ENCODE data around the gene EPB41. TPM values are rescaled to one million over a fixed set of nuclear protein-coding genes. Genes with fewer than 3 reads are reported as not detected.
A peak's percentile ranks its signal among the peaks of the same experiment; 100 is the strongest.

The EPB41 gene
- total and polyA plus RNA-seq, 2 experiments from 2014 or later, result 26.8 to 112 TPM

DNA sequence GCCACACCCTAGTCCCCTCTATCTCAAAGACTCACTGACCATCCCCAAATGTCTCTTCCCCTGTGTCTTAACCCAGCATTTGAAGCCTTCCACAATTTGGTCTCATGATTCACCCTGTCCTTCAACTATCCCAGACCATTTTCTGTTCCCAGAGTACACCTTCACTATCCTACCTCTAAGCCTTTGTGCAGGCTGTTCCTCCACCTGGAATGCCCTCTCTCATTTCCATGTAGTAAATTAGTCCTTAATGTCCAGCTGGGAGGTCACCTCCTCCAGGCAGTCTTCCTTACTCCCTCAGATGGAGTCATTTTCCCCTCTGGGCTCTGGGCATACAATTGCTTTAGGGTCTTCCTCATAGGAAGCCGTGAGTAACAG, 31.1 kb upstream of the EPB41 start:
- Histone ChIP-seq H3K36me3 (ENCODE audit: insufficient read depth) (no peaks in the 10 kb centered on the region), H3K27me3 (ENCODE audit: insufficient read depth) (peaks cover 7% of the 10 kb centered on the region; the same call in 1 of the 2 replicates), H3K79me2 (replicated peaks; ENCODE audit: insufficient read depth) (no peaks in the 10 kb centered on the region), H3K4me1 (ENCODE audit: insufficient read depth) (peaks cover 34% of the 10 kb centered on the region), H3K4me2 (peak overlapping the region; percentile 71), H3K27ac (ENCODE audit: low read depth) (no peak overlapping the region), H3K4me3 (peak overlapping the region; percentile 30; the same call in 1 of the 2 replicates), H2AFZ (peak overlapping the region; percentile 97), H3K9me2 (ENCODE audit: insufficient read depth) (no peaks in the 10 kb centered on the region), H3F3A (replicated peaks; ENCODE audit: low read depth) (peaks cover 11% of the 10 kb centered on the region), H4K20me1 (replicated peaks; ENCODE audit: insufficient read depth) (no peaks in the 10 kb centered on the region)
- ATAC-seq (no peak), DNase-seq (ENCODE audit: low spot score) (no peak)
- no peaks in the 10 kb centered on the region for H3K36me3 Mint-ChIP-seq (ENCODE audit: low read depth)
- no peaks in the 10 kb centered on the region; the same call in 2 of the 3 replicates for H3K9me3 Mint-ChIP-seq
- TF ChIP-seq ZNF331 (CRISPR knock-in tag; IDR thresholded peaks at IDR 0.05; ENCODE audit: low read depth) (no peak), ZNF114 (CRISPR knock-in tag; IDR thresholded peaks at IDR 0.05) (no peak), NANOG (IDR thresholded peaks at IDR 0.05; ENCODE audit: borderline replicate concordance) (no peak), STAT1 (IDR thresholded peaks at IDR 0.05; ENCODE audit: unreplicated experiment) (no peak), EZH2 (IDR thresholded peaks at IDR 0.05; ENCODE audit: low read depth, unreplicated experiment) (no peak), CREB1 (CRISPR knock-in tag; IDR thresholded peaks at IDR 0.05; ENCODE audit: low read depth) (no peak), JUNB (IDR thresholded peaks at IDR 0.05; ENCODE audit: unreplicated experiment) (no peak), POLR2AphosphoS5 (IDR thresholded peaks at IDR 0.05; ENCODE audit: low read depth) (no peak), EZH2phosphoT487 (IDR thresholded peaks at IDR 0.05; ENCODE audit: unreplicated experiment) (no peak)
- TF ChIP-seq, protein P1, sequence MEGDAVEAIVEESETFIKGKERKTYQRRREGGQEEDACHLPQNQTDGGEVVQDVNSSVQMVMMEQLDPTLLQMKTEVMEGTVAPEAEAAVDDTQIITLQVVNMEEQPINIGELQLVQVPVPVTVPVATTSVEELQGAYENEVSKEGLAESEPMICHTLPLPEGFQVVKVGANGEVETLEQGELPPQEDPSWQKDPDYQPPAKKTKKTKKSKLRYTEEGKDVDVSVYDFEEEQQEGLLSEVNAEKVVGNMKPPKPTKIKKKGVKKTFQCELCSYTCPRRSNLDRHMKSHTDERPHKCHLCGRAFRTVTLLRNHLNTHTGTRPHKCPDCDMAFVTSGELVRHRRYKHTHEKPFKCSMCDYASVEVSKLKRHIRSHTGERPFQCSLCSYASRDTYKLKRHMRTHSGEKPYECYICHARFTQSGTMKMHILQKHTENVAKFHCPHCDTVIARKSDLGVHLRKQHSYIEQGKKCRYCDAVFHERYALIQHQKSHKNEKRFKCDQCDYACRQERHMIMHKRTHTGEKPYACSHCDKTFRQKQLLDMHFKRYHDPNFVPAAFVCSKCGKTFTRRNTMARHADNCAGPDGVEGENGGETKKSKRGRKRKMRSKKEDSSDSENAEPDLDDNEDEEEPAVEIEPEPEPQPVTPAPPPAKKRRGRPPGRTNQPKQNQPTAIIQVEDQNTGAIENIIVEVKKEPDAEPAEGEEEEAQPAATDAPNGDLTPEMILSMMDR (conservative IDR thresholded peaks at IDR 0.05; ENCODE audit: low read depth in 2 of 2), result no peak
- TF ChIP-seq, protein P2, sequence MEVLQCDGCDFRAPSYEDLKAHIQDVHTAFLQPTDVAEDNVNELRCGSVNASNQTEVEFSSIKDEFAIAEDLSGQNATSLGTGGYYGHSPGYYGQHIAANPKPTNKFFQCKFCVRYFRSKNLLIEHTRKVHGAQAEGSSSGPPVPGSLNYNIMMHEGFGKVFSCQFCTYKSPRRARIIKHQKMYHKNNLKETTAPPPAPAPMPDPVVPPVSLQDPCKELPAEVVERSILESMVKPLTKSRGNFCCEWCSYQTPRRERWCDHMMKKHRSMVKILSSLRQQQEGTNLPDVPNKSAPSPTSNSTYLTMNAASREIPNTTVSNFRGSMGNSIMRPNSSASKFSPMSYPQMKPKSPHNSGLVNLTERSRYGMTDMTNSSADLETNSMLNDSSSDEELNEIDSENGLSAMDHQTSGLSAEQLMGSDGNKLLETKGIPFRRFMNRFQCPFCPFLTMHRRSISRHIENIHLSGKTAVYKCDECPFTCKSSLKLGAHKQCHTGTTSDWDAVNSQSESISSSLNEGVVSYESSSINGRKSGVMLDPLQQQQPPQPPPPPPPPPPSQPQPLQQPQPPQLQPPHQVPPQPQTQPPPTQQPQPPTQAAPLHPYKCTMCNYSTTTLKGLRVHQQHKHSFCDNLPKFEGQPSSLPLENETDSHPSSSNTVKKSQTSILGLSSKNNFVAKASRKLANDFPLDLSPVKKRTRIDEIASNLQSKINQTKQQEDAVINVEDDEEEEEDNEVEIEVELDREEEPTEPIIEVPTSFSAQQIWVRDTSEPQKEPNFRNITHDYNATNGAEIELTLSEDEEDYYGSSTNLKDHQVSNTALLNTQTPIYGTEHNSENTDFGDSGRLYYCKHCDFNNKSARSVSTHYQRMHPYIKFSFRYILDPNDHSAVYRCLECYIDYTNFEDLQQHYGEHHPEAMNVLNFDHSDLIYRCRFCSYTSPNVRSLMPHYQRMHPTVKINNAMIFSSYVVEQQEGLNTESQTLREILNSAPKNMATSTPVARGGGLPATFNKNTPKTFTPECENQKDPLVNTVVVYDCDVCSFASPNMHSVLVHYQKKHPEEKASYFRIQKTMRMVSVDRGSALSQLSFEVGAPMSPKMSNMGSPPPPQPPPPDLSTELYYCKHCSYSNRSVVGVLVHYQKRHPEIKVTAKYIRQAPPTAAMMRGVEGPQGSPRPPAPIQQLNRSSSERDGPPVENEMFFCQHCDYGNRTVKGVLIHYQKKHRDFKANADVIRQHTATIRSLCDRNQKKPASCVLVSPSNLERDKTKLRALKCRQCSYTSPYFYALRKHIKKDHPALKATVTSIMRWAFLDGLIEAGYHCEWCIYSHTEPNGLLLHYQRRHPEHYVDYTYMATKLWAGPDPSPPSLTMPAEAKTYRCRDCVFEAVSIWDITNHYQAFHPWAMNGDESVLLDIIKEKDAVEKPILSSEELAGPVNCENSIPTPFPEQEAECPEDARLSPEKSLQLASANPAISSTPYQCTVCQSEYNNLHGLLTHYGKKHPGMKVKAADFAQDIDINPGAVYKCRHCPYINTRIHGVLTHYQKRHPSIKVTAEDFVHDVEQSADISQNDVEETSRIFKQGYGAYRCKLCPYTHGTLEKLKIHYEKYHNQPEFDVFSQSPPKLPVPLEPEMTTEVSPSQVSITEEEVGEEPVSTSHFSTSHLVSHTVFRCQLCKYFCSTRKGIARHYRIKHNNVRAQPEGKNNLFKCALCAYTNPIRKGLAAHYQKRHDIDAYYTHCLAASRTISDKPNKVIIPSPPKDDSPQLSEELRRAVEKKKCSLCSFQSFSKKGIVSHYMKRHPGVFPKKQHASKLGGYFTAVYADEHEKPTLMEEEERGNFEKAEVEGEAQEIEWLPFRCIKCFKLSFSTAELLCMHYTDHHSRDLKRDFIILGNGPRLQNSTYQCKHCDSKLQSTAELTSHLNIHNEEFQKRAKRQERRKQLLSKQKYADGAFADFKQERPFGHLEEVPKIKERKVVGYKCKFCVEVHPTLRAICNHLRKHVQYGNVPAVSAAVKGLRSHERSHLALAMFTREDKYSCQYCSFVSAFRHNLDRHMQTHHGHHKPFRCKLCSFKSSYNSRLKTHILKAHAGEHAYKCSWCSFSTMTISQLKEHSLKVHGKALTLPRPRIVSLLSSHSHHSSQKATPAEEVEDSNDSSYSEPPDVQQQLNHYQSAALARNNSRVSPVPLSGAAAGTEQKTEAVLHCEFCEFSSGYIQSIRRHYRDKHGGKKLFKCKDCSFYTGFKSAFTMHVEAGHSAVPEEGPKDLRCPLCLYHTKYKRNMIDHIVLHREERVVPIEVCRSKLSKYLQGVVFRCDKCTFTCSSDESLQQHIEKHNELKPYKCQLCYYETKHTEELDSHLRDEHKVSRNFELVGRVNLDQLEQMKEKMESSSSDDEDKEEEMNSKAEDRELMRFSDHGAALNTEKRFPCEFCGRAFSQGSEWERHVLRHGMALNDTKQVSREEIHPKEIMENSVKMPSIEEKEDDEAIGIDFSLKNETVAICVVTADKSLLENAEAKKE (CRISPR knock-in tag; IDR thresholded peaks at IDR 0.05), result no peak
- TF ChIP-seq, protein P3, sequence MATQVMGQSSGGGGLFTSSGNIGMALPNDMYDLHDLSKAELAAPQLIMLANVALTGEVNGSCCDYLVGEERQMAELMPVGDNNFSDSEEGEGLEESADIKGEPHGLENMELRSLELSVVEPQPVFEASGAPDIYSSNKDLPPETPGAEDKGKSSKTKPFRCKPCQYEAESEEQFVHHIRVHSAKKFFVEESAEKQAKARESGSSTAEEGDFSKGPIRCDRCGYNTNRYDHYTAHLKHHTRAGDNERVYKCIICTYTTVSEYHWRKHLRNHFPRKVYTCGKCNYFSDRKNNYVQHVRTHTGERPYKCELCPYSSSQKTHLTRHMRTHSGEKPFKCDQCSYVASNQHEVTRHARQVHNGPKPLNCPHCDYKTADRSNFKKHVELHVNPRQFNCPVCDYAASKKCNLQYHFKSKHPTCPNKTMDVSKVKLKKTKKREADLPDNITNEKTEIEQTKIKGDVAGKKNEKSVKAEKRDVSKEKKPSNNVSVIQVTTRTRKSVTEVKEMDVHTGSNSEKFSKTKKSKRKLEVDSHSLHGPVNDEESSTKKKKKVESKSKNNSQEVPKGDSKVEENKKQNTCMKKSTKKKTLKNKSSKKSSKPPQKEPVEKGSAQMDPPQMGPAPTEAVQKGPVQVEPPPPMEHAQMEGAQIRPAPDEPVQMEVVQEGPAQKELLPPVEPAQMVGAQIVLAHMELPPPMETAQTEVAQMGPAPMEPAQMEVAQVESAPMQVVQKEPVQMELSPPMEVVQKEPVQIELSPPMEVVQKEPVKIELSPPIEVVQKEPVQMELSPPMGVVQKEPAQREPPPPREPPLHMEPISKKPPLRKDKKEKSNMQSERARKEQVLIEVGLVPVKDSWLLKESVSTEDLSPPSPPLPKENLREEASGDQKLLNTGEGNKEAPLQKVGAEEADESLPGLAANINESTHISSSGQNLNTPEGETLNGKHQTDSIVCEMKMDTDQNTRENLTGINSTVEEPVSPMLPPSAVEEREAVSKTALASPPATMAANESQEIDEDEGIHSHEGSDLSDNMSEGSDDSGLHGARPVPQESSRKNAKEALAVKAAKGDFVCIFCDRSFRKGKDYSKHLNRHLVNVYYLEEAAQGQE (IDR thresholded peaks at IDR 0.05; ENCODE audit: unreplicated experiment), result no peak
- TF ChIP-seq, protein P4, sequence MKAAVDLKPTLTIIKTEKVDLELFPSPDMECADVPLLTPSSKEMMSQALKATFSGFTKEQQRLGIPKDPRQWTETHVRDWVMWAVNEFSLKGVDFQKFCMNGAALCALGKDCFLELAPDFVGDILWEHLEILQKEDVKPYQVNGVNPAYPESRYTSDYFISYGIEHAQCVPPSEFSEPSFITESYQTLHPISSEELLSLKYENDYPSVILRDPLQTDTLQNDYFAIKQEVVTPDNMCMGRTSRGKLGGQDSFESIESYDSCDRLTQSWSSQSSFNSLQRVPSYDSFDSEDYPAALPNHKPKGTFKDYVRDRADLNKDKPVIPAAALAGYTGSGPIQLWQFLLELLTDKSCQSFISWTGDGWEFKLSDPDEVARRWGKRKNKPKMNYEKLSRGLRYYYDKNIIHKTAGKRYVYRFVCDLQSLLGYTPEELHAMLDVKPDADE (IDR thresholded peaks at IDR 0.05), result no peak
- peaks cover 35% of the 10 kb centered on the region for H3K27me3 Mint-ChIP-seq (ENCODE audit: insufficient read depth, low read depth, poor library complexity)
- H3K4me3 Mint-ChIP-seq, result no peak overlapping the region; the same call in 2 of the 3 replicates
- peak overlapping the region; percentile 95; the same call in 1 of the 2 replicates for H3K27ac Mint-ChIP-seq
- H3K4me1 Mint-ChIP-seq, result peaks cover 44% of the 10 kb centered on the region
